Chondrocyte (in vitro differentiated cells): ENCODE data around the gene EME1. TPM values are rescaled to one million over a fixed set of nuclear protein-coding genes. Genes with fewer than 3 reads are reported as not detected.

Experiments
- DNase-seq: peaks from one replicate; pipeline ENCODE4 v3.0.0; 2021; ENCODE audit warnings: mixed read lengths, low spot score
- H3K27ac Mint-ChIP-seq: one replicate; pipeline ENCODE4 v1.8.0; 2021; ENCODE audit warnings: mild to moderate bottlenecking, moderate library complexity, mixed read lengths; ENCODE audit not compliant: unreplicated experiment
- H3K27me3 Mint-ChIP-seq: 2 replicates; pipeline ENCODE4 v1.8.0; 2021; ENCODE audit warnings: low read depth, mixed read lengths
- H3K36me3 Mint-ChIP-seq: 2 replicates; pipeline ENCODE4 v1.8.0; 2021; ENCODE audit warnings: low read depth, mixed read lengths
- H3K4me1 Mint-ChIP-seq: 2 replicates; pipeline ENCODE4 v1.8.0; 2021; ENCODE audit warnings: low read depth, mild to moderate bottlenecking, mixed read lengths
- H3K4me3 Mint-ChIP-seq: one replicate; pipeline ENCODE4 v1.8.0; 2021; ENCODE audit warnings: mild to moderate bottlenecking, moderate library complexity, mixed read lengths; ENCODE audit not compliant: unreplicated experiment
- H3K9me3 Mint-ChIP-seq: 2 replicates; pipeline ENCODE4 v1.8.0; 2021; ENCODE audit warnings: low read depth, mixed read lengths
- CTCF ChIP-seq: fragments of 200-600 bp; sonication (generic); IDR thresholded peaks from 2 replicates; pipeline ENCODE4 v1.5.0; 2021; ENCODE audit warnings: antibody characterized with exemption, mild to moderate bottlenecking, moderate library complexity
- total RNA-seq: library from RNA; stranded (reverse); gene quantifications from 3 replicates; pipeline ENCODE4 v1.2.1, GENCODE V29; 2021

Gene EME1
- total RNA-seq, 1 donor from 2014 or later = 1.9 TPM

GRCh38 chr17:50367401-50367800, 5.6 kb upstream of the EME1 start:
- Mint-ChIP-seq H3K4me1 (peaks cover 38% of the 10 kb centered on the region), H3K27me3 (no peaks in the 10 kb centered on the region), H3K9me3 (no peaks in the 10 kb centered on the region), H3K36me3 (peaks cover 14% of the 10 kb centered on the region), H3K27ac (no peak overlapping the region), H3K4me3 (no peak overlapping the region)
- DNase-seq = peak; percentile 53
- TF ChIP-seq CTCF = no peak

- Mint-ChIP-seq H3K4me3 (no peak overlapping the region), H3K27ac (no peak overlapping the region), H3K9me3 (no peaks in the 10 kb centered on the region), H3K36me3 (peaks cover 14% of the 10 kb centered on the region), H3K4me1 (peaks cover 32% of the 10 kb centered on the region), H3K27me3 (no peaks in the 10 kb centered on the region)
- no peak for DNase-seq
- TF ChIP-seq CTCF = no peak
Observed at GRCh38 chr17:50370052-50370451, 3.0 kb upstream of the EME1 start.

GRCh38 chr17:50371526-50371925, 1.5 kb upstream of the EME1 start:
- peaks cover 14% of the 10 kb centered on the region for H3K36me3 Mint-ChIP-seq
- H3K4me1 Mint-ChIP-seq = peaks cover 25% of the 10 kb centered on the region
- H3K27me3 Mint-ChIP-seq = no peaks in the 10 kb centered on the region
- no peak for DNase-seq
- H3K4me3 Mint-ChIP-seq = peak overlapping the region; percentile 100
- no peaks in the 10 kb centered on the region for H3K9me3 Mint-ChIP-seq
- H3K27ac Mint-ChIP-seq = peak overlapping the region; percentile 7
- TF ChIP-seq CTCF = no peak

- no peak for TF ChIP-seq CTCF
- no peak for DNase-seq
- H3K4me3 Mint-ChIP-seq = peak overlapping the region; percentile 100
- no peaks in the 10 kb centered on the region for H3K9me3 Mint-ChIP-seq
- H3K4me1 Mint-ChIP-seq = peaks cover 25% of the 10 kb centered on the region
- H3K27ac Mint-ChIP-seq = peak overlapping the region; percentile 100
- H3K36me3 Mint-ChIP-seq = peaks cover 14% of the 10 kb centered on the region
- no peaks in the 10 kb centered on the region for H3K27me3 Mint-ChIP-seq
Observed at GRCh38 chr17:50372222-50372757, 739 bp upstream of the EME1 start.

- Mint-ChIP-seq H3K9me3 (no peaks in the 10 kb centered on the region), H3K4me1 (peaks cover 25% of the 10 kb centered on the region), H3K27ac (no peak overlapping the region)
Observed at GRCh38 chr17:50373705-50374104, 676 bp downstream of the EME1 start.

More at GRCh38 chr17:50373705-50374104, 676 bp downstream of the EME1 start:
- no peak for TF ChIP-seq CTCF
- no peak for DNase-seq
- Mint-ChIP-seq H3K4me3 (peak overlapping the region; percentile 100), H3K36me3 (peaks cover 4% of the 10 kb centered on the region), H3K27me3 (no peaks in the 10 kb centered on the region)
